OCI-LY1 (cell line): ENCODE results near the gene LRG1.
"Not testable (repeated sequence)": the region's sequence is repeated elsewhere in the genome, so short reads cannot be mapped to it uniquely, and the experiment has no call there.

Experiments
- EZH2 ChIP-seq: fragments of 200-600 bp; sonication (generic), shearing (Covaris generic); IDR thresholded peaks from 2 replicates; pipeline ENCODE4 v1.8.0; 2017; ENCODE audit warnings: borderline replicate concordance, mixed run types, mild to moderate bottlenecking, antibody characterized with exemption, low read length, moderate library complexity, mixed read lengths
- TF ChIP-seq, protein P1 (sequence below): fragments of 200-600 bp; sonication (generic), shearing (Covaris generic); IDR thresholded peaks from 2 replicates; pipeline ENCODE4 v1.5.1; 2017; ENCODE audit warnings: mild to moderate bottlenecking, antibody characterized with exemption, low read length, moderate library complexity, mixed read lengths

DNA sequence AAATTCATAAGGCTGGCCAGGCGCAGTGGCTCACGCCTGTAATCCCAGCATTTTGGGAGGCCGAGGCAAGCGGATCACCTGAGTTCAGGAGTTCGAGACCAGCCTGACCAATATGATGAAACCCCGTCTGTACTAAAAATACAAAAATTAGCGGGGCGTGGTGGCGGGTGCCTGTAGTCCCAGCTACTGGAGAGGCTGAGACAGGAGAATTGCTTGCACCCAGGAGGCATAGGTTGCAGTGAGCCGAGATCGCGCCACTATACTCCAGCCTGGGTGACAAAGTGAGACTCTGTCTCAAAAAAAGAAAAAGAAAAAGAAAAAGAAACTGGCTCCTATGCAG lies 1.9 kb upstream of the LRG1 start:
- TF ChIP-seq, protein P1, sequence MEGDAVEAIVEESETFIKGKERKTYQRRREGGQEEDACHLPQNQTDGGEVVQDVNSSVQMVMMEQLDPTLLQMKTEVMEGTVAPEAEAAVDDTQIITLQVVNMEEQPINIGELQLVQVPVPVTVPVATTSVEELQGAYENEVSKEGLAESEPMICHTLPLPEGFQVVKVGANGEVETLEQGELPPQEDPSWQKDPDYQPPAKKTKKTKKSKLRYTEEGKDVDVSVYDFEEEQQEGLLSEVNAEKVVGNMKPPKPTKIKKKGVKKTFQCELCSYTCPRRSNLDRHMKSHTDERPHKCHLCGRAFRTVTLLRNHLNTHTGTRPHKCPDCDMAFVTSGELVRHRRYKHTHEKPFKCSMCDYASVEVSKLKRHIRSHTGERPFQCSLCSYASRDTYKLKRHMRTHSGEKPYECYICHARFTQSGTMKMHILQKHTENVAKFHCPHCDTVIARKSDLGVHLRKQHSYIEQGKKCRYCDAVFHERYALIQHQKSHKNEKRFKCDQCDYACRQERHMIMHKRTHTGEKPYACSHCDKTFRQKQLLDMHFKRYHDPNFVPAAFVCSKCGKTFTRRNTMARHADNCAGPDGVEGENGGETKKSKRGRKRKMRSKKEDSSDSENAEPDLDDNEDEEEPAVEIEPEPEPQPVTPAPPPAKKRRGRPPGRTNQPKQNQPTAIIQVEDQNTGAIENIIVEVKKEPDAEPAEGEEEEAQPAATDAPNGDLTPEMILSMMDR, result not testable (repeated sequence)
- TF ChIP-seq EZH2, result not testable (repeated sequence)
